D341Med (cell line): ENCODE data around the gene DBR1.

Experiments
- DNase-seq: peaks from one replicate; pipeline ENCODE4 v3.0.0; 2012; ENCODE audit warnings: low spot score

Gene DBR1

GRCh38 chr3:138124188-138124587 lies 50.5 kb downstream of the DBR1 start:
- DNase-seq: no peak

- DNase-seq: peak; percentile 62
Observed at GRCh38 chr3:138119423-138119766, 55.3 kb downstream of the DBR1 start.

GRCh38 chr3:138118612-138119422 lies 55.9 kb downstream of the DBR1 start:
- DNase-seq: peak; percentile 77

- peak; percentile 87 for DNase-seq
Observed at GRCh38 chr3:138114988-138115971, 59.4 kb downstream of the DBR1 start, which contains the start of gene DZIP1L. DZIP1L (minus strand) TSS chr3:138115608; CDS start chr3:138103971, 11,637 bp downstream.

GRCh38 chr3:138114431-138114918 lies 60.2 kb downstream of the DBR1 start:
- peak; percentile 57 for DNase-seq

GRCh38 chr3:138113326-138113725 lies 61.4 kb downstream of the DBR1 start:
- DNase-seq: peak; percentile 49

GRCh38 chr3:138112362-138112761 lies 62.4 kb downstream of the DBR1 start:
- no peak for DNase-seq
